ENCODE results near the gene SP2. TPM values are rescaled to one million over a fixed set of nuclear protein-coding genes. Genes with fewer than 3 reads are reported as not detected.
"Not testable (repeated sequence)": the region's sequence is repeated elsewhere in the genome, so short reads cannot be mapped to it uniquely, and the experiment has no call there.

Gene SP2
- total RNA-seq, 1 experiment from 2014 or later: 25.6 TPM

GRCh38 chr17:47934856-47935255, 38.8 kb downstream of the SP2 start:
- Histone ChIP-seq H3K4me1 (ENCODE audit: control insufficient read depth, insufficient read depth, low read length) (no peaks in the 10 kb centered on the region), H3K9me3 (ENCODE audit: control insufficient read depth, insufficient read depth, low read depth, low read length) (no peaks in the 10 kb centered on the region), H3K4me3 (ENCODE audit: low read depth in 2 of 2, low read length in 2 of 2) (no peak overlapping the region), H3K36me3 (ENCODE audit: control insufficient read depth, insufficient read depth, low read length) (no peaks in the 10 kb centered on the region), H3K27ac (ENCODE audit: low read length) (no peak overlapping the region), H3K27me3 (ENCODE audit: control insufficient read depth, insufficient read depth, low read length) (no peaks in the 10 kb centered on the region)
- no peak for ATAC-seq
- CTCF ChIA-PET: no interaction called here
- TF ChIP-seq POLR2AphosphoS5 (IDR thresholded peaks at IDR 0.05; ENCODE audit: low read depth, low read length) (no peak), REST (IDR thresholded peaks at IDR 0.05; ENCODE audit: insufficient read depth in 1 of 2, low read depth in 2 of 2, low read length in 1 of 2) (no peak), SIN3A (IDR thresholded peaks at IDR 0.05; ENCODE audit: borderline replicate concordance, insufficient read depth, low read depth, low read length) (no peak), CTCF (IDR thresholded peaks at IDR 0.05) (no peak), TCF7L2 (IDR thresholded peaks at IDR 0.05; ENCODE audit: low read depth, low read length) (no peak)
- BruUV-seq (replicated peaks): no TSS peak
- POLR2A ChIA-PET: no interaction called here
- in situ Hi-C loops (cut with HindIII; ENCODE audit: low pct_unique_long_range_greater_than_20kb, low sequenced_read_pairs) (no loop called here), intact Hi-C loops (cut with micrococcal nuclease; ENCODE audit: unreplicated experiment) (no loop called here)
- DNase-seq (ENCODE audit: low read depth, low spot score): no peak

GRCh38 chr17:47935468-47935867, 39.4 kb downstream of the SP2 start:
- H3K4me3 ChIP-seq (ENCODE audit: low read depth in 2 of 2, low read length in 2 of 2); ATAC-seq; H3K27ac ChIP-seq (ENCODE audit: low read length); DNase-seq (ENCODE audit: low read depth, low spot score); BruUV-seq (replicated peaks); H3K9me3 ChIP-seq (ENCODE audit: control insufficient read depth, insufficient read depth, low read depth, low read length); POLR2A ChIA-PET; H3K4me1 ChIP-seq (ENCODE audit: control insufficient read depth, insufficient read depth, low read length); intact Hi-C loops (cut with micrococcal nuclease; ENCODE audit: unreplicated experiment); H3K27me3 ChIP-seq (ENCODE audit: control insufficient read depth, insufficient read depth, low read length); H3K36me3 ChIP-seq (ENCODE audit: control insufficient read depth, insufficient read depth, low read length); in situ Hi-C loops (cut with HindIII; ENCODE audit: low pct_unique_long_range_greater_than_20kb, low sequenced_read_pairs); CTCF ChIA-PET: not testable (repeated sequence)

GRCh38 chr17:47935961-47936360, 39.9 kb downstream of the SP2 start:
- no TSS peak for BruUV-seq (replicated peaks)
- Histone ChIP-seq H3K27me3 (ENCODE audit: control insufficient read depth, insufficient read depth, low read length) (no peaks in the 10 kb centered on the region), H3K9me3 (ENCODE audit: control insufficient read depth, insufficient read depth, low read depth, low read length) (no peaks in the 10 kb centered on the region), H3K36me3 (ENCODE audit: control insufficient read depth, insufficient read depth, low read length) (no peaks in the 10 kb centered on the region), H3K4me3 (ENCODE audit: low read depth in 2 of 2, low read length in 2 of 2) (no peak overlapping the region), H3K4me1 (ENCODE audit: control insufficient read depth, insufficient read depth, low read length) (no peaks in the 10 kb centered on the region), H3K27ac (ENCODE audit: low read length) (no peak overlapping the region)
- TF ChIP-seq SIN3A (IDR thresholded peaks at IDR 0.05; ENCODE audit: borderline replicate concordance, insufficient read depth, low read depth, low read length) (no peak), POLR2AphosphoS5 (IDR thresholded peaks at IDR 0.05; ENCODE audit: low read depth, low read length) (no peak), CTCF (IDR thresholded peaks at IDR 0.05) (no peak), REST (IDR thresholded peaks at IDR 0.05; ENCODE audit: insufficient read depth in 1 of 2, low read depth in 2 of 2, low read length in 1 of 2) (no peak), TCF7L2 (IDR thresholded peaks at IDR 0.05; ENCODE audit: low read depth, low read length) (no peak)
- ATAC-seq (no peak; the same call in 1 of the 2 replicates), DNase-seq (ENCODE audit: low read depth, low spot score) (no peak)
- intact Hi-C loops (cut with micrococcal nuclease; ENCODE audit: unreplicated experiment) (no loop called here), in situ Hi-C loops (cut with HindIII; ENCODE audit: low pct_unique_long_range_greater_than_20kb, low sequenced_read_pairs) (no loop called here)
- ChIA-PET CTCF (no interaction called here), POLR2A (no interaction called here)
